GM18508 (cell line): ENCODE measurements around the gene EPHB6.

Source experiments
- ATAC-seq: cut with Tn5 transposase; IDR thresholded peaks from one replicate; pipeline ENCODE4 v1.9.1; 2021; ENCODE audit warnings: moderate number of reproducible peaks; ENCODE audit not compliant: insufficient read depth, unreplicated experiment

The EPHB6 gene

DNA sequence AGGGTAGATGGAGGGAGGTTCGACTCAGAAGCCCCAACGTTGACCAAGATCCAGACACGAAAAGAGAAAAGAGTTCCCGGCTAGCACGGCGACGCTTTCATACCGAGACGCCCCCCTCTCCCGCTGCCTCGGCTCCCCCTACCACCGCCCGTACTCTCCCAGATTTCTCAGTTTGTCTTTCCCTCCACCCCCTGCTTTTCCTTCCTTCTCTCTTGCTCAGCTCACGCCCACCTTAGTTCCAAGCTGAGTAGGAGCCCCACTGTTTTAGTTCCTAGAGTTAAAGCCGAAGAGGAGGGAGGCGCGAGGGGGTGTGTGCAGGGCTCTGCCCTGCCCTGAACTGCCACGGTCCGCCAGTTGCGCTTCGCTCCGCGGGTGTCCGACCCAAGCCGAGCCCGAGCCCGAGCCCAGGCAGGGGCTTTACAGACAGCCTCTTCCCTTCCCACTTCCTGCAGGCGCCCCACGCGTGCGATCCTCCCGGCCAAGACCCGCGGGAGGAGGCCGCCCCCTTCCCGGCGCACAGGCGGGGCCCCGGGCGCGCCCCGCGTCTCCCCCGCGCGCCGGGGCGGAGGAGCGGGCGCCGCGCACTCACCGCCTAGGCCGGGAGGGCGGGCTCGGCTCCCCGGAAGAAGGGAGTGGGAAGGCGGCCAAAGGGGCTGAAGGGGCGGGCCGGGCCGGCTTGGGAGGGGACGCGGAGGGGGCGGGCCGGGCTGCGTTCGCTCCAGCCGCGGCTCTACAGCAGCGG, at the start of gene EPHB6:
Gene EPHB6, plus strand, starts transcription at position 705 of the 742 bp plus-strand sequence. CDS start 8,152 bp downstream, outside the sequence.
- ATAC-seq = no peak

- ATAC-seq = no peak
Measured at GRCh38 chr7:142805350-142806021, 49.4 kb upstream of the EPHB6 start.

- ATAC-seq = no peak
Measured at GRCh38 chr7:142806022-142806356, 48.9 kb upstream of the EPHB6 start.

- ATAC-seq = no peak
Measured at GRCh38 chr7:142806957-142807356, 47.9 kb upstream of the EPHB6 start.

- ATAC-seq = no peak
Measured at GRCh38 chr7:142807855-142808460, 46.9 kb upstream of the EPHB6 start.

- peak; percentile 12 for ATAC-seq
Measured at GRCh38 chr7:142808461-142808801, 46.4 kb upstream of the EPHB6 start.

GRCh38 chr7:142808802-142809583, 45.9 kb upstream of the EPHB6 start:
- peak; percentile 80 for ATAC-seq

DNA sequence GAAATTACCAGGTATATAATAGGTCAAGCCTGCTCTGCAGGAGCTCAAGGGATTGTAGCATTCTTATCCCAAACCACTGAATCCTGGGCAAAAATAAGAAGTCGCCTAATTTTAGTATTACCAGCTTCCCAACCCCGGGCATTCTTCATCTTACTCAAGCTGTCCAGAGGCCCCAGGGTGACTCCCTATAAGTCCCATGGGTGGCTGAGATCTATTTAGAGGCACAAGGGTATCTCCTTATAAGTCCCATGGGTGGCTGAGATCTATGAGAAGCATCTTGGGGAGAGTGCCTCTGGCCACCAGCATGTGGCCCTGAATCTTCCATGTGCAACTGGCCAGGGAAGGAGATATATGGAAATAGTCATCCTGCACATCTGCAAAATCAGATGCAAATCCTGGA, 45.2 kb upstream of the EPHB6 start:
- ATAC-seq = no peak

DNA sequence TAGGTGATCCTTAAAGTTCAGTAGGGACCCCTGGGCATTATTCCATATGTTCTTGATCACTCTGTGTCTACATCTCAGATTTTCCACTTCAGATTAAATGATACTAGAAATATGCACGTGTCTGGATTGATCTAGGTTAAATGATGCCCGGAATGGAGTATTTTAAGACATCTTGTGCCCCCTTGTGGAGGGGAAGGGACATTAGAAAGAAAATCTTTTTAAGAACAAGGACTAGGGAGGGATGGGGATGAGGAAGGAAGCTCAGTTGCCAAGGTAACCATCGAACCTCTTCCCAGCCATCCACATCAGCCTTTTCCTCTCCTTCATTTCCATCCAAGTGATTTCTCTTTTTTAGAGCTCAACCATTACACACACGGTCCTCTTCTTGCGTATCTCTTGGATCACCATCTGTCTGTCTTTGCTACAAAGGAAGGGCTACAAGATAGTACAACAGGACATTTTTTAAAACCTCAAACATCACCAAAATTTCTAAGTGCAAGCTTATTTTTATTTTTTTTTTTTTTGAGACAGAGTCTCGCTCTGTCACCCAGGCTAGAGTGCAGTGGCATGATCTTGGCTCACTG, 43.6 kb upstream of the EPHB6 start:
- no peak for ATAC-seq

- no peak for ATAC-seq
Measured at GRCh38 chr7:142812437-142813215, 42.2 kb upstream of the EPHB6 start.

- no peak for ATAC-seq
Measured at GRCh38 chr7:142813226-142813625, 41.6 kb upstream of the EPHB6 start.

DNA sequence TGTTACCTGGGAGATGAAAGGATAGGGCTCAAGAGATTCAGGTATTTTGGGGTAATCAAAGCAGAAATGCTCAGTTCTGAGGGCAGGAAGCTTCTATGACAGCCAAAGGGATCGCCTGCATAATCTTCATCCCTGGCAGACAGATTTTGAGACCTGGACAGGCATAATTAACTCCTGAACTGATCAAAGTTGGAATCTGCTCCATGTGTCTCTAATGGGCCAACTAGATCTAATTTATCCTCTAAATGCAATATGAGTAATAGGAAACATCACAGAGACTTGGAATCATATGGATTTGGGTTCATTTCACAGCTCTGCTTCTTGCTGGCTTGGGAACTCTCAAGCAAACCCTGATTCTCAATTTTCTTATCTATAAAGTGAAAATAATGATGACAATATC, 41.2 kb upstream of the EPHB6 start:
- no peak for ATAC-seq

DNA sequence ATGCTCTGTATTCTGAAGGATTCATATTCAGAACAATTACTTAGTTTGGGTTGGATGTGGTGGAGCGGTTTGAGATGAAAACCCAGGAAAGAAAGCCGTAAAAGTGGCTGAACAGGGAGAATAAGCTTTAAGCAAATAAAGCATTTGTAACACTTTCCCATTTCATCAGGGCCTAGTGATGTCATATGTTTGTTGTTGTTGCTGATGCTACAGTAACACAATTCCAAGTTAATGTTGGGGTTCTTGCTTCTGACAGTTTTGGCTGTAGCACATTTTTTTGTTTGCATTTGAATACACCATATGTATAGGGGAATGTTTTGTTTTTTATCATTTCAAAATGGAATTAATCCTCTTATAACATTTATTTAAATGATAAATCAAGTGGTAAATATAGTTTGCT, 40.4 kb upstream of the EPHB6 start:
- ATAC-seq = no peak

GRCh38 chr7:142815134-142815533, 39.7 kb upstream of the EPHB6 start:
- no peak for ATAC-seq

GRCh38 chr7:142817506-142817905, 37.4 kb upstream of the EPHB6 start:
- ATAC-seq = no peak

DNA sequence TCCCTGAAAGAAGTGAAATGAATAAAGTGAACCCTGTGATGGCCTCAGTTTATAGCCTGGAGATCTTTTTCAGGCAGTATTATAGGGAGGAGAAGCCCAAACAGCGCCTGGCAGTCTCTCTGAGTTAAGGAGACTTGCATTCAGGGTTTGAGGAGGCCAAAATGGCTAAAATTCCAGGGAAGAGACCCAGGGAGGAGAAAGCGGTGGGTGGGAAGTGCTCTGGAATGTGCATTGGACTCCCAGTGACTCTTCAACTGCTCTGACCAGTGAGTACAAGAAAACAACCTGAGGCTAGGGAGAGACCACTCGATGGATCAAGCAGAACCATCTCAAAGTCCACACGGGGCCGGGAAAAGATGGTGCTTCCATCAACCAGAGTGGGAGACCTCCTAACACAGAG, 35.3 kb upstream of the EPHB6 start:
- ATAC-seq = no peak

- ATAC-seq = no peak
Measured at GRCh38 chr7:142822714-142823113, 32.2 kb upstream of the EPHB6 start.

- ATAC-seq = no peak
Measured at GRCh38 chr7:142827951-142828500, 26.9 kb upstream of the EPHB6 start.

GRCh38 chr7:142832417-142832816, 22.5 kb upstream of the EPHB6 start:
- no peak for ATAC-seq
